Liver (tissue), 3 donors: ENCODE data around the gene DNAJA3.

ENCODE experiments used
- EGR1 ChIP-seq, 2 donors: IDR thresholded peaks; 2 replicates each; pipeline ENCODE4 v1.6.1; 2016 to 2018; ENCODE audit warnings: antibody characterized with exemption in 2 of 2, low read depth in 2 of 2
- GABPA ChIP-seq, 2 donors: IDR thresholded peaks in 1 of 2; conservative IDR thresholded peaks in 1 of 2; 2 replicates each; pipeline ENCODE4 v1.6.1; 2016; ENCODE audit warnings: antibody characterized with exemption in 2 of 2, mild to moderate bottlenecking in 1 of 2, moderate library complexity in 1 of 2
- HNF4G ChIP-seq: IDR thresholded peaks from 2 replicates; pipeline ENCODE4 v1.6.1; 2016; ENCODE audit warnings: antibody characterized with exemption
- JUND ChIP-seq, 2 donors: IDR thresholded peaks; 2 replicates each; pipeline ENCODE4 v1.6.1; 2016; ENCODE audit warnings: antibody characterized with exemption in 2 of 2
- RAD21 ChIP-seq, 2 donors: IDR thresholded peaks; 2 replicates each; pipeline ENCODE4 v1.6.1; 2016; ENCODE audit warnings: antibody characterized with exemption in 2 of 2, mild to moderate bottlenecking in 2 of 2
- SP1 ChIP-seq: IDR thresholded peaks from 2 replicates; pipeline ENCODE4 v1.6.1; 2018; ENCODE audit warnings: antibody characterized with exemption, mild to moderate bottlenecking
- TAF1 ChIP-seq: conservative IDR thresholded peaks from 2 replicates; pipeline ENCODE4 v1.6.1; 2016; ENCODE audit warnings: antibody characterized with exemption, mild to moderate bottlenecking
- YY1 ChIP-seq: IDR thresholded peaks from 2 replicates; pipeline ENCODE4 v1.6.1; 2016; ENCODE audit warnings: antibody characterized with exemption, mild to moderate bottlenecking
- TF ChIP-seq, protein P1 (sequence below): fragments of 150-350 bp; IDR thresholded peaks from 2 replicates; pipeline ENCODE4 v1.5.1; 2017; ENCODE audit warnings: improper control_type of control experiment, low read depth, low read length; ENCODE audit not compliant: missing input control
- TF ChIP-seq, protein P2 (sequence below): IDR thresholded peaks from 2 replicates; pipeline ENCODE4 v1.6.1; 2016; ENCODE audit warnings: antibody characterized with exemption
- TF ChIP-seq, protein P3 (sequence below): IDR thresholded peaks from 2 replicates; pipeline ENCODE4 v1.6.1; 2016; ENCODE audit warnings: antibody characterized with exemption, mild to moderate bottlenecking
- TF ChIP-seq, protein P4 (sequence below): IDR thresholded peaks from 2 replicates; pipeline ENCODE4 v1.6.1; 2016; ENCODE audit warnings: antibody characterized with exemption
- donor health status: healthy.
- donor health status: healthy.

DNA sequence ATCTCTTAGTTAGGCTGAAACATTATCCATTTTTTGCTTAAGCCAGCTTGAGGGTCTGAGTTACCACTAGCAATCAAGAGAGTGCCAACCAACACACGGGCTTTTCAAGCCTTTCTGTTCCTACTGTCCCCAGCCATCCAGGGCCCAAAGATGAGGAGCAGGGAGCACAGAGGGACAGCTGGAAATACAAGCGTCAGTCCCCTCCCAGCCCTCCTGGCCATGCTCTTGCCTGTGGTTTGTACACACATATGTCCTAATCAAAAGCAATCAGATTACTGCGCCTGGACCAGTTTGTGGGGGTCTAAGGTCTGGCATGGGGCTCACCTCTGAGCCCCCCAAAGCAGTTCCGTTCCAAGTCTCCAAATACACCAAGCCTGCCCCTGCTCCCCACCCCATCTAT, 12.8 kb upstream of the DNAJA3 start:
- TF ChIP-seq JUND (IDR thresholded peaks at IDR 0.05), result no peak
- no peak for TF ChIP-seq HNF4G
- TF ChIP-seq, protein P1, sequence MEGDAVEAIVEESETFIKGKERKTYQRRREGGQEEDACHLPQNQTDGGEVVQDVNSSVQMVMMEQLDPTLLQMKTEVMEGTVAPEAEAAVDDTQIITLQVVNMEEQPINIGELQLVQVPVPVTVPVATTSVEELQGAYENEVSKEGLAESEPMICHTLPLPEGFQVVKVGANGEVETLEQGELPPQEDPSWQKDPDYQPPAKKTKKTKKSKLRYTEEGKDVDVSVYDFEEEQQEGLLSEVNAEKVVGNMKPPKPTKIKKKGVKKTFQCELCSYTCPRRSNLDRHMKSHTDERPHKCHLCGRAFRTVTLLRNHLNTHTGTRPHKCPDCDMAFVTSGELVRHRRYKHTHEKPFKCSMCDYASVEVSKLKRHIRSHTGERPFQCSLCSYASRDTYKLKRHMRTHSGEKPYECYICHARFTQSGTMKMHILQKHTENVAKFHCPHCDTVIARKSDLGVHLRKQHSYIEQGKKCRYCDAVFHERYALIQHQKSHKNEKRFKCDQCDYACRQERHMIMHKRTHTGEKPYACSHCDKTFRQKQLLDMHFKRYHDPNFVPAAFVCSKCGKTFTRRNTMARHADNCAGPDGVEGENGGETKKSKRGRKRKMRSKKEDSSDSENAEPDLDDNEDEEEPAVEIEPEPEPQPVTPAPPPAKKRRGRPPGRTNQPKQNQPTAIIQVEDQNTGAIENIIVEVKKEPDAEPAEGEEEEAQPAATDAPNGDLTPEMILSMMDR, result no peak
- TF ChIP-seq, protein P2, sequence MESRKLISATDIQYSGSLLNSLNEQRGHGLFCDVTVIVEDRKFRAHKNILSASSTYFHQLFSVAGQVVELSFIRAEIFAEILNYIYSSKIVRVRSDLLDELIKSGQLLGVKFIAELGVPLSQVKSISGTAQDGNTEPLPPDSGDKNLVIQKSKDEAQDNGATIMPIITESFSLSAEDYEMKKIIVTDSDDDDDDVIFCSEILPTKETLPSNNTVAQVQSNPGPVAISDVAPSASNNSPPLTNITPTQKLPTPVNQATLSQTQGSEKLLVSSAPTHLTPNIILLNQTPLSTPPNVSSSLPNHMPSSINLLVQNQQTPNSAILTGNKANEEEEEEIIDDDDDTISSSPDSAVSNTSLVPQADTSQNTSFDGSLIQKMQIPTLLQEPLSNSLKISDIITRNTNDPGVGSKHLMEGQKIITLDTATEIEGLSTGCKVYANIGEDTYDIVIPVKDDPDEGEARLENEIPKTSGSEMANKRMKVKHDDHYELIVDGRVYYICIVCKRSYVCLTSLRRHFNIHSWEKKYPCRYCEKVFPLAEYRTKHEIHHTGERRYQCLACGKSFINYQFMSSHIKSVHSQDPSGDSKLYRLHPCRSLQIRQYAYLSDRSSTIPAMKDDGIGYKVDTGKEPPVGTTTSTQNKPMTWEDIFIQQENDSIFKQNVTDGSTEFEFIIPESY, result no peak
- no peak for TF ChIP-seq GABPA (IDR thresholded peaks at IDR 0.05 in 1 of 2, conservative IDR thresholded peaks at IDR 0.05 in 1 of 2)
- TF ChIP-seq, protein P3, sequence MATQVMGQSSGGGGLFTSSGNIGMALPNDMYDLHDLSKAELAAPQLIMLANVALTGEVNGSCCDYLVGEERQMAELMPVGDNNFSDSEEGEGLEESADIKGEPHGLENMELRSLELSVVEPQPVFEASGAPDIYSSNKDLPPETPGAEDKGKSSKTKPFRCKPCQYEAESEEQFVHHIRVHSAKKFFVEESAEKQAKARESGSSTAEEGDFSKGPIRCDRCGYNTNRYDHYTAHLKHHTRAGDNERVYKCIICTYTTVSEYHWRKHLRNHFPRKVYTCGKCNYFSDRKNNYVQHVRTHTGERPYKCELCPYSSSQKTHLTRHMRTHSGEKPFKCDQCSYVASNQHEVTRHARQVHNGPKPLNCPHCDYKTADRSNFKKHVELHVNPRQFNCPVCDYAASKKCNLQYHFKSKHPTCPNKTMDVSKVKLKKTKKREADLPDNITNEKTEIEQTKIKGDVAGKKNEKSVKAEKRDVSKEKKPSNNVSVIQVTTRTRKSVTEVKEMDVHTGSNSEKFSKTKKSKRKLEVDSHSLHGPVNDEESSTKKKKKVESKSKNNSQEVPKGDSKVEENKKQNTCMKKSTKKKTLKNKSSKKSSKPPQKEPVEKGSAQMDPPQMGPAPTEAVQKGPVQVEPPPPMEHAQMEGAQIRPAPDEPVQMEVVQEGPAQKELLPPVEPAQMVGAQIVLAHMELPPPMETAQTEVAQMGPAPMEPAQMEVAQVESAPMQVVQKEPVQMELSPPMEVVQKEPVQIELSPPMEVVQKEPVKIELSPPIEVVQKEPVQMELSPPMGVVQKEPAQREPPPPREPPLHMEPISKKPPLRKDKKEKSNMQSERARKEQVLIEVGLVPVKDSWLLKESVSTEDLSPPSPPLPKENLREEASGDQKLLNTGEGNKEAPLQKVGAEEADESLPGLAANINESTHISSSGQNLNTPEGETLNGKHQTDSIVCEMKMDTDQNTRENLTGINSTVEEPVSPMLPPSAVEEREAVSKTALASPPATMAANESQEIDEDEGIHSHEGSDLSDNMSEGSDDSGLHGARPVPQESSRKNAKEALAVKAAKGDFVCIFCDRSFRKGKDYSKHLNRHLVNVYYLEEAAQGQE, result no peak
- TF ChIP-seq RAD21 (IDR thresholded peaks at IDR 0.05), result no peak
- TF ChIP-seq, protein P4, sequence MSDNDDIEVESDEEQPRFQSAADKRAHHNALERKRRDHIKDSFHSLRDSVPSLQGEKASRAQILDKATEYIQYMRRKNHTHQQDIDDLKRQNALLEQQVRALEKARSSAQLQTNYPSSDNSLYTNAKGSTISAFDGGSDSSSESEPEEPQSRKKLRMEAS, result no peak
- TF ChIP-seq TAF1, result no peak
- TF ChIP-seq YY1, result no peak
- no peak for TF ChIP-seq EGR1 (IDR thresholded peaks at IDR 0.05; ENCODE audit: low read depth in 2 of 2)
- no peak for TF ChIP-seq SP1
